Midbrain (tissue), 1 donor: ENCODE measurements around the gene SPRING1.
A peak's percentile ranks its signal among the peaks of the same experiment; 100 is the strongest.

Experiments
- DNase-seq: peaks from one replicate; lab custom pipeline; 2025; lab: John Stamatoyannopoulos, UW

The SPRING1 gene

DNA sequence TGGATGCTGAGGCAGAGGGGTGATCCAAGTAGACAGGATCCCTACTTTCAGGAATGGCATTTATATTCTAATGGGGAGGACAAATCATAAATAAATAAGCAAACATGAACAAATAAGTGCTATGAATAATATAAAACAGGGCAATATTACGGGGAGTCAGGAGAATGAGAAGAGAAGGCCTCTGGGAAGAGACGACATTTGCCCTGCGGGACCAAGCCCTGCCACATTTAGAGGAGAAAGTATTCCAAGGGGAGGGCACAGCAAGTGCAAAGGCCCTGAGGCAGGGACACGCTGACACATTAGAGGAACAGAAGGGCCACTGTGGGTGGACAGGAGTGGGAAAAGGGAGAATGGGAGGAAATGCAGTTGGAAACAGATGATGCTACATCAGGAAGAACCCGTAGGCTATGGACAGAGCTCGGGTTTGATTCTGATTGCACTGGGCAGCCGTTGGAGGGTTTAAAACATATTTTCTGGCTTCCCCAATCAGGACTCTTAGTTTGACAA is 1.6 kb upstream of the SPRING1 start:
- no peak for DNase-seq

DNA sequence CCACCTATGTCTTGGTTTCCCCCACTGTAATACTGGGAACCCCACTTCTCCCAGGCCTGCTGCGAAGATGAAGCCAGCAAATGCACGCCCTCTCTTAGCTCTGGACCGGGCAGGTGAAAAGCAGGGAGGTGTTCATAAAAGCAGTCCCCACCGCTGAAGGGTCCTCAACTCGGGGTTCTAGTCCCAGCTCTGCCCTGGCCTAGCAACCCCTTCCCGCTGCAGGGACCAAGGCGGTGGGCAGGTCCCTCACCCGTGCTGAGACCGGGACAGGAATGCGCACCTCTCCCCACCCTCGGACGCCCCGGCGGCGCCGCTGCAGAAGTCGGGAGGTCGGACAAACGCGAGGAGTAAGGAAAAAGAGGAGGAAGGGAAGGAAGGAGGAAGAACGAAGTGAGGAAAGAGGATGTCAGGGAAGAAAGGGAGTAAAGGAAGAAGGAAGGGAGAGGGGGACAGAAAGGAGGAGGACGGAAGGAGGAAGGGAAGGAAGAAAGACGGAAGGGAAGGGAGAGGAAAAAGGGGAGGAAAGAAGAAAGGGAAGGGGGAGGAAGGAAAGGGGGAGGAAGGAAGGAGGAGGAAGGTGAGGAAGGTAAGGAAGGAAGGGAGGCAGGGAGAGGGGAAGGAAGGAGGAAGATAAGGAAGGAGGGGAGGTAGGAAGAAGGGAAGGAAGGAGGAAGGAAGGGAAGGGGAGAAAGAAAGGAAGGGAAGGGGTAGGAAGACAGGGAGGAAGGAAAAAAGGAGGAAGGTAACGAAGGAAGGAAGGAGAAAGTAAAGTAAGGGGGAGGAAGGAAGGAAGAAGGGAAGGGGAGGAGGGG is 701 bp downstream of the SPRING1 start:
- no peak for DNase-seq

DNA sequence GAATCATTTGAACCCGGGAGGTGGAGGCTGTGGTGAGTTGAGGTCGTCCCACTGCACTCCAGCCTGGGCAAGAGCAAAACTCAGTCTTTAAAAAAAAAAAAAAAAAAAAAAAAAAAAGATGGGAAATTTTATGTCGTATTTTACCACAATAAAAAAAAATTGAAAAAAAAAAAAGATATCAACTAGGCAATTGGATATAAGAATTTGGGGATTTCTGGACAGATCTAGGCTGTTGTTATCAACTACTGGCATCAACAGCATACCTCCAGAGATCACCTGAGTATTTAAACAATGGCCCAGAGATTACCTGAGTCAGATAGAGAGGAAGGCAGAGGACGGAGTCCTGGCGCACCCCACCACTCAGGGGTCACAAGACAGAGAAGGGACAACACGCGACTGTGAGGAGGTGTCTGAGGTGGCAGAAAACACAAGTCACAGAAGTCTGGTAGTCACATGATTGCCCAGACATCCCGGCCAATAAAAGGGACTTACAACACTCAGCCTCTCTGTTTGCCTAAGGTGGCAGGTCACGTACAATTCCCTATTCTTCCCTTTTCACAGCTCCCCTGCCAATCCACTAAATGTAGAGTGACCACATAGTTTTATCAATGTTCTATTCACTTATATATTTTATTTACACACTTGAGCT is 1.8 kb downstream of the SPRING1 start:
- DNase-seq: no peak

DNA sequence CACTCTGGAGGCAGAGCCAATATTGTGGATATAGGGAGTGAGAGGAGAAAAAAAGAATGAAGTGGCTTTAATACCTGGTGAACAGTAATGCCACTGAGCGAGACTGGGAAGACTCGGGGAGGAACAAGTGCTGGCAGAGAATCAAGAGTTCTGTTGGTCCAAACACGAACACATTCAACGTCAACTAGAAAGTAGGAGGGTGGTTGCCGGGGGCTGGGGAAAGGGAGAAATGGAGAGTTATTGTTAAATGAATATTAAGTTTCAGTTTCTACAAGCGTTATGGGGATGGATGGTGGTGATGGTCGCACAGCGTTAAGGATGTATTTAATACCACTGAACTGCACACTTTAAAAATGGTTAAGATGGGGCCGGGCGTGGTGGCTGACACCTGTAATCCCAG is 2.8 kb downstream of the SPRING1 start:
- DNase-seq: no peak

DNA sequence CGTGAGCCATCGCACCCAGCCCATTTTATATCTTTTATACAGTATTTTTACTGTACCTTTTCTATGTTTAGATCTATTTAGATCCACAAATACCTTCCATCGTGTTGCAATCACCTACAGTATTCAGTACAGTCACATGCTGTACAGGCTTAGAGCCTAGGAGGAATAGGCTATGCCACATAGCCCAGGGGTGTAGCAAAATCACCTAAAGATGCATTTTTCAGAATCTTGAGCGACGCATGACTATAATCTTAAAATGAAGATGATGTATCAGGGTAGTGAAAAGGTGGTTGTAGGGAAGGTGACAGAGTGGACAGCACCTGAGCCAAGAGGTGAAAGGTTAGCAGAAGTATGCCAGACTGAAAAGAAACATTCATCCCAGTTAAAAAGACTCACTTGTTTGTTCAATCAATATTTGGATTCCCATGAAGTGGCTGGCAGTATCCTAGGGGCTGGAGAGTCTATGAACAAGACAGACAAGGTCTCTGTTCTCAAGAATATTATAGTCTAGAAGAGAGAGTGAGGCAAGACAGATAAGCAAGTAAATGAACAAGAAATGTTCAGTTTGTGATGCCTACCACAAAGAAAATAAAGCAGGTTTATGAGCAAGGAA is 3.6 kb downstream of the SPRING1 start:
- DNase-seq: no peak

DNA sequence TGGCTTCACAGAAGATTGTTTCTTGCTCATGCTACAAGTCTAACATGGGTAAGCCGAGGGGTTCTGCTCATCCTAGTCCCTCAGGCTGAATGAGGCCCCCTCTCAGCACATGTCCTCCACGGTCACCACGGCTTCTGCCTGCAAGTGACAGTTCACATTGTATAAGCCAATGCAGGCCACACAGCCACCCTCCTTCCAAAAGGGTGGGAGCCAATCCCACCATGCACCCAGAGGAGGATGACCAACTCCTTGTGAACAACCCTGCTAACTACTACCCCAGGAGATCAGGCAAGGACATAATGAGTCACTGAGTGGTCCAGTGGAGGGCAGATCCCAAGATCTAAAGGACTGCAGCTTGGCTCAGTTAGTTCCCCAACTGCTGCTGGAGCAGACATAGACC is 6.1 kb downstream of the SPRING1 start:
- no peak for DNase-seq

DNA sequence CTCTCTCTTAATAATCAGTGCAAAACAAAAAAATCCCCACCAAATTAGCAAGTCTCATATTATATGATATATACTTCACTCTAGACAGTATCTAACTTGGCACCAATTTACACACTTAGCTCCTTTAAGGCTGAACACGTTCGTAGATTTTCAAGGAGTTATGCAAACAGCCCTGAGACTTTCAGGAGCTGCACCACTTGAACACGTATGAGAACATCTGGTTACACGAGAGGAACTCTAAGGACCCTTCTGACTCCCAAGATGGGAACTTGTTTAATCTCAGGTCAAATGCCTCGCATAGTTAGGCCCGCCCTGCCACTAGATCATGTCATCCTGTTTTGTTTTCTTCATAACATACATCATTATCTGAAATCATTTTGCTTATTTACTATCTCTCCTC is 10.0 kb downstream of the SPRING1 start:
- DNase-seq: no peak

DNA sequence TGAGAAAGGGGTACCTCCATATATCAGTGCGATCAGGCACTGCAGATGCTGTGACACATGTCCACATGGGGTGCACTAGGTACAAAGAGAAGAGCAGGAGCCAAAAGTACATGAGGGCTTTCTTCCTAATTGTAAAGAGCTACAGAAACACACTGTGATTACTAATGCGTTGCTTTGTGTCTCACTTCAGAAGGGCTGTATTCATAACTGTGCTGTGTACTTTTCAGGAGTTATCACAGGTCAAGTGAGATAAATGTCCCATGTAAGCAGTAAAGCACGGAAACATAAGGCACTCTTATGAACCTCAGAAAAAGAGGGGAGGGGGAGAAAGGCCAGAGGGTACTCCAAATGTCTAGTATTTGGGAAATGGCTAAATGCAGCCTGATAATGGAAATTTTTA is 10.6 kb downstream of the SPRING1 start:
- no peak for DNase-seq

DNA sequence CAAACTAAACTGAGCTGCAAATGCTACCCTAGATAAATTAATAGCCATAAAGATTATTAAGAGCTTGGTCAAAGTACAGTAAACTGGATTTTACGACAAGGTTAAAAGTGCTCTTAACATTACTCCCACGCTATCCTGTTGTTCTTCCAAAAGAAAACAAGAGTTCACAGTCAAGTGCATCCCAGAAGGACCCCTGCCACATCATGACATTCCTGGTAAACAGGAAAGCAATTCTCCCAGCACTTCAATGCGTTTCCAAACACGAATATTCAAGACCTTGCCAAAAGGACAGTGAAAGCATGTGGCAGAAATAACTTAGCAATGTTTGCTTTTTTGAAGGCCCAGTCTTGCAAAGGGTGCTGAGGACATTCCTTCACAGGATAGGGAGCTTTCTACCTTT is 11.2 kb downstream of the SPRING1 start:
- no peak for DNase-seq

DNA sequence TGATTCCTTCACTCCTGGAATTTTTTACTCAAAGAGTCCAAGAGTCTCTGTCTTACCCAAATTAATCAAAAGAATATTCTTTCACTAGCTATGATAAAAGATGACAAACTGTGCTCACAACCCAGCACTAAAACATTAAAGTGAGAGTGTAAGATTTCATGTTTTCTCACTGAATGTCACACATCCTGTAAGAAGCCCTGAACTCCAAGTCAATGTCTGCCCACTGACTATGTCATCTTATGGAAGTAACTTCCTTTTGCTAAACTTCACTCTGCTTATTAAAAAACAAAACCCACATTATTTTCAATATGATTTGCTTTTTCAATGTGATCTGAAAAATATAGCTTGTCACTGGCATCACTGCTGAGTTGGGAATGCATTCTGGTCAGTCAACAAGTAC is 15.6 kb downstream of the SPRING1 start:
- DNase-seq: no peak

DNA sequence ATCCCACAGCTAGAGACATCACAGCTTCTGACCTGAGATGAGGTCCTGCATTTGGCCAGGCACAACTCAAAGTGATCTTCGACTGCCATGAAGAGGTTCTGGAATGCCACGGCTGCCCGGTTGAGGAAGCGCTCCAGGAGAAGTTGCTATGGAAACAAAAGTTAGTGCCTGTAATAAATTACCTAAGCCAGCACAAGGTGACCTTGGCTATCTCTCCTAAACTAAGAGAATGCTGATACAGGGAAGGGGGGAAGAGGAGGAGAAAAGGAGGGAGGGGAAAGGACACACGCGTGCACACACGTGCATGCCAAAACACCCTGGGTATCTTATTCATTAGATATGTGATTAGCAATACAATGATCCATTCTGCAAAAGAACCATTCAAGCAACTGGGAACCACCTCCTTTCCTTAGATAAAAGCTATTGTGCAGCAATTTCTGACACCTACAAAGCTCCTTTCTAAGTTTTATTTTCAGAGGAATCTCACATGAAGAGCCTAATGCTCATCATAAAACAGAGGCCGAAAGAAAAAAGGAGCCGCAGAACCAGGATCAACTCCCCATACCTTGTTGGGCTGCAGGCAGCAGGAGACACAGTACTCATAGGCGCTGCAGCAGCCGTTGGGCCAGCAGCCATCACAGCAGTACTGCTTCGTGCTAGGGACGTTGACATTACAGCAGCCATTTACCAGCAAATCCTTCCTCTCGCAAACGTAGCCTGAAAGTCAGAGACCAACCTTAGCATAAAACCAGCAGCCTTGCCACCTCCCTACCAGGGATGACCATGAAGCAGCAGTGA is 17.9 kb downstream of the SPRING1 start:
- DNase-seq: no peak

DNA sequence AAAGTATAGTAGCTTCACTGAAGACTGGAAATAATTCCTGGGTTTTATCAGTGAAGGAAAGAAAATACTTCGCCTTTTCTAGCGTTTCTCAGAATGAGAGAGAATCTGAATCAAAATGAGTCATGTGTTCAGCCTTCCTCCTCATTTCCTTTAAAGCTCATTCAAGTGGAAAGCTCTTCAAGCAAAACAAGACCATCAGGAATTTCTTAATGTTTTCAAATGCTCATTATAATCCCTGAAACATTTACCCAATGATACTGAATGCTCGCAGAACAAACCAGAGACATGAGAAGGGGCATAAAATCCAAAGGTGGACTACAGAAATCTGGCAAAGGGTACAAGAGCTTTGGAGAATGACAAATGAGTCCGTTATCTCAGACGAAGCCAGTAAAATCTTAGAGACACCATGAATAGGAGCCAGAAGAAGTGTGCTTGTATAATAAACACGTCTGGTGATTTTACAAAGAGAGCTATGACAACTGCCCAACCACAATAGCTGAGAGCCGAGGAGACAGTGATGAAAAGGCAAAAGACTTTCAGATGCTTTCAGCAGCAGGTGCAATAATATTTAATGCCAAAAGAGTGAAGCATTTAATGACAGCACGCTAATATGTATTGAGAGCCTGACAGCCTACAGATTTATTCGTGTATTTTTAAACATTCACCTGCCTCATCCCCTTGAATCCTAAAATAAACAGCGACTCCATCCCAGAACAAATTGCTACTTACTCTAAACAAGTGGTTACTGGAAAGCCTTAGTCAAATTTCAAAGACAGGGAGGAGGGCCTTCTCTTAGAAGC is 19.0 kb downstream of the SPRING1 start:
- peak; percentile 64 for DNase-seq

DNA sequence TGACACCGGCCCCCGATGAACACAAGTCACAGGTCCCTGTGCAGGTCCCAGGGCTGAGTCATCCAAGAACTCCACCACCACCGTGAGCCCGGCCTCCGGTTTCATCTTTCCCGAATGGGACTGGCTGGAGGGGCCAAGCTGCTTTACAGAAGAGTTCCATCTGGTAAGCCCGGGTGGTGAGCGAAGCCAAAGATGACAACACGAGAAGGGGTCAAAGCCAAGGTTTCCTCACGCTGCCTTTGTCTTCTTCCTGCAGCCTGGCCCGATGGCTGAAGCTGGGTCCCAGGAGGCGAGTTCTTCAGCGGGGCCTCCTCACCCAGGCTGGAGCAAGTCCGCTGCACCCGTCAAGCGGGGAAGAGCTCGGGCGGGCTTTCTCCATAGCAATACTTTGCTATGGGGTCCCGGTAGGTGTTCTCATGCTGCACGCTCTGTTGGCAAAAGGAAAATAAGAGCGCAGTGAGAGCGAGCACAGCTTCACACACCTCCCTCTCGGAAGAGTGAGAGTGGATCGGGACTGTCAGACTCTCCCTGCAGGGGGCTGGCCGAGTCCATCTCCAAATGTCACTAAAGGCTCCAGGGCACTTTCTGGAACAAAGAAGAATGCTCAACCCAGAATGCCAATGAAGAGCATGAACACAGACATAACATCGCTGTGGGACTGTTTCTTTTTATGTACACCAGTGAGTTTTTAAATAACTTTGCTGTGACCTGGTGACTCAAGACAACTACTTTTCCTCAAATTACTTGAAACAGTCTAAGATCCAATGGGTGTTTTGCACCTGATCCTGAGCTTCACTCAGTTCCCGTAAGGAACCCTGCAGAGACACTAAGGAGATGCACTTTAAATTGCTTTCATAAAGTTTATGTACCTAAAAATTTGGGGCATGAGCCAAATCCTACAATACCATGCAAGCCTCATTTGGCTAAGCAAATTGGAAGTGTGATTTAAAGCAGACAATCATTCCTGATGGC is 20.1 kb downstream of the SPRING1 start:
- peak; percentile 61 for DNase-seq

DNA sequence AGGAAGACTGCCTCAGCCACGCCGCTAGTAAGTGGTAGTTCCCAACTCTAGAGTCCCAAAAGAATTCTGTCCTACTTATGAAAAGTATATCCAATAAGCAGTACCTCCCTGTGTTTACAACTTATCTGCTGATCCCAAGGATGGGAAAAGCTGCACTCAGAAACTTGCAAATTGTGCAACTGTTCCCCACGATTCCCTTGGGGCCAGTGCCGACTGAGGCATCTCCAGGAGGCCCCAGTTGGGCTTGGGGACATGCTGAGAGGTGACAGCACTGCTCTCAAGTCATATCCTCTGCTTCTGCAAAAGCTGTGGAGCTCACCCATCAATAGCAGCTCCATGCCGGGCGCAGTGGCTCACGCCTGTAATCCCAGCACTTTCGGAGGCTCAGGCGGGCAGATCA is 23.7 kb downstream of the SPRING1 start:
- DNase-seq: no peak

DNA sequence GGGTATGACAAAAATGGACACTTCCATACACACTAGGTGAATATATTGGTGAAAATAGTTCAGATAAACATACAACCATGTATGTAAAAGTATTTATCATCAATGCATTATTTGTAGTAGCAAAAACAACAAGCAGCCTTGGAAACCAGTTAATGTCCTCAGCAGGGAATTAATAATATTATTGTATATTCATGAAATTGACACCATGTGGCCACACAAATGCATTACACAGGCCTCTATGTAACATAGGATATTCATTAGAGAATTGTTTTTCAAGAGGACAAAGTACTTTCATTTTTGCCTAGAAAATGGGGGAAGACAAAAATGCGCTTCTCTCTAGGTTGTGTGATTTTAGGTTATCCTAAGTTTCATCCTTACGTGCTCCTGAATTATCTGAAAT is 24.3 kb downstream of the SPRING1 start:
- no peak for DNase-seq

DNA sequence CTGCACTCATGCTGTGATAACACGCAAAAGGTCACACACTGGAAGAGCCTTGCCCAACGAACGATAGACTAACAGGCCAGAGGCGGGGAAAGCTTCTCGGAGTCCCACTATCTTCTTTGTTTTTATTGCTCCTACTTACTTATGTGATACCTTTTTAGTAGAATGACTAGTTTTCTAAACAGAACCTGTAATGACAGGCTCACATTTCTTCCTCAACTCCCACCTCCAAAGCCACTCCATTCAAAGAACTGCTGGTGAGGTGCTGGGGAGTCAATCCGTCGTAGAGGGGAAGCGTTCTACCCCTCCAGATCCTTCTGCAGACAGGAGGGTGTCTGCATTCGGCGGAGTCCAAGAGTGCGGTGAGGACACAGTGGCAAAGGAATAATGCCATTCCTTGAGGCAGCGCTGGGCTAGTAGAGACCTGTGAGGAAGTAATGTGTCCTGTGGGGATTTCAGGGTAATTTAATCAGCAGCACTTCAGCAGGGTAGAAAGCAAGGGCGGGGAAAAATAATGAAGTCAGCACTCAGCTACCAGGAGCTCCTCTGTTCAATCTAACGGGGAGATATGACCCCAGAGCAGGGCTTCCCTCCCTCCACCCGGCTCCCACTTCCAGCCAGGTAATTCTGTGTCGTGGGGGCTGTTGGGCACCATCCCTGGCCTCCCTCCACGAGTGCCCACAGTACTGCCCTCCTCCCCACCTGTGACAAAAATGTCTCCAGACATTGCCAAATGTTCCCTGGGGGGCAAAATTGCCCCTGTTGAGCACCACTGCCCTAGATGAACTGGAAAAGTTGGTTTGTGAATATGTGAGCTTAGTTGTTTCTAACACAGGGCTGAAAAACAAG is 25.2 kb downstream of the SPRING1 start:
- no peak for DNase-seq

DNA sequence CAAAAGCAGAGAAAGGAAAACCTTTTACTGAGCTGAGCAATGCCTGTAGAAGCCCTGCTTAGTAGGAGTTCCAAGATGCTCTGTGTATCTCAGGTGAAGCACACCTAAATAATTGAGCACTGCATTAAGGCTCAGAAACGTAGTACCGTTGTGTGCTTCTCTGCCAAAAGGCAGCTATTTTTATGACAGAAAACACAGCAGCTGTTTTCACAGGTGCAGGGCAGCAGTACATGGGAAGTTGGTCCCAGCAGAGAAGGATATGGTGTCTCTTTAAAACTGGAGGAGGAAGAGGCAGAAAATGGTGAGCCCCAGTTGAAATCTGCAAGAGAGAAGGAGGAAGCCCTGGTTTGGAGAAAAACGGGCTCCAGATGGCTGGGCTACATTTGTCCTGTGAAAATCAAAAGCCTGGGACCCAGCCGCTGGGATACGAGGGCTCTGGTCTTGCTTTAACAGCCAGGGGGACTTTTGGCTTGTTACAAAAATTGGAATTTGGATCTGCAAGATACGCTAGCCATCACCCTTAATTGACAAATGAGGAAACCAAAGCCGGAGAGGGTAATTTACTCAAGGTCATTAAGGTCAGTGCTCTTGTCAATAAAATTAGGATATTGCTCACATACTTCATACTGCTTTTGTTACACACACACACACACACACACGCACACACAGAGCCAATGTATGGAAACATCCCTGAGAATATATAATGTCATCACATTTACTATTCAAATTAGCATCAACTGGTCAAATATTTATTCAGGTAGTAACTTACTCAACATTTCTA is 27.3 kb downstream of the SPRING1 start:
- DNase-seq: no peak

DNA sequence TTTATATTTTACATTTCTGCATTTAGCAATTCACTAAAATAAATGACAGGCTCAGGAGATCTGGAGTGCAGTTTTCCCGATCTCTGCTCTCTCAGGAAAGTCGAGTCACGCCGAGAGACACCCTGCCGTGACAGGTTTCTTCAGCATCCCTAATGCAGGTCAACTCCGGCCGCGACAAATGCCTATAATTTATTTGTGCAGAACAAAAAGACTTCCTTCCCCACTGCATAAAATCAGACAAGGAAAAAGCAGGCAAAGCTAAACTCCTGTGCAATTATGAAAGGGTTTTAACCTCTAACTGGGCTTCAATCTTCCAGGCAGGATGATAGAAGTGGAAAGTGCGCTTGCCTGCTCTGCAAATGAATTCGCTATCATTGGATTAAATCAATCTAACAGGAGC is 28.1 kb downstream of the SPRING1 start:
- DNase-seq: no peak
